CD4-positive, alpha-beta T cell (primary cell): ENCODE results near the gene ELMO1. TPM values are rescaled to one million over a fixed set of nuclear protein-coding genes. Genes with fewer than 3 reads are reported as not detected.

Experiments
- ATAC-seq: fragments of 200-7000 bp; cut with Tn5 transposase; one replicate; pipeline ENCODE4 v1.10.0; 2022; ENCODE audit warnings: mild to moderate bottlenecking; ENCODE audit not compliant: poor library complexity
- CTCF ChIA-PET: fragments of 350-600 bp; sonication (Branson Sonifier 250); formaldehyde crosslinking; loops from one replicate; lab custom pipeline; 2021; ENCODE audit warnings: antibody characterized with exemption, inconsistent platforms; lab: Charles Lee
- POLR2A ChIA-PET: fragments of 350-600 bp; sonication (Branson Sonifier 250); formaldehyde crosslinking; loops from one replicate; lab custom pipeline; 2021; ENCODE audit warnings: antibody characterized with exemption, inconsistent platforms; lab: Charles Lee
- DNase-seq, 14 experiments: peaks; one replicate each; pipeline ENCODE4 v3.0.0-alpha.2; 2013 to 2020; ENCODE audit warnings: mixed read lengths in 2 of 14
- H3K27ac ChIP-seq, 2 donors: one replicate each; pipeline versions ENCODE4 v1.5.1 to v1.7.0; 2013; ENCODE audit warnings: low read length in 2 of 2, low read depth in 1 of 2, mild to moderate bottlenecking in 1 of 2
- H3K27me3 ChIP-seq, 2 experiments: 1 replicate in 1 of 2; 2 replicates in 1 of 2; pipeline versions ENCODE4 v1.6.1 to v1.7.0; 2013; ENCODE audit warnings: low read length in 2 of 2, control low read depth in 1 of 2, mild to moderate bottlenecking in 1 of 2, moderate library complexity in 1 of 2; ENCODE audit not compliant: insufficient read depth in 2 of 2, control insufficient read depth in 1 of 2
- H3K36me3 ChIP-seq: one replicate; pipeline ENCODE4 v1.6.1; 2013; ENCODE audit warnings: low read length, control low read depth; ENCODE audit not compliant: insufficient read depth
- H3K4me1 ChIP-seq: one replicate; pipeline ENCODE4 v1.6.1; 2013; ENCODE audit warnings: low read length, control low read depth; ENCODE audit not compliant: insufficient read depth
- H3K4me3 ChIP-seq: one replicate; pipeline ENCODE4 v1.5.1; 2013; ENCODE audit warnings: mild to moderate bottlenecking, low read length, moderate library complexity
- H3K9me3 ChIP-seq, 2 experiments: 1 replicate in 1 of 2; 2 replicates in 1 of 2; pipeline versions ENCODE4 v1.6.1 to v1.7.0; 2013; ENCODE audit warnings: low read length in 2 of 2, mild to moderate bottlenecking in 2 of 2, control low read depth in 1 of 2, moderate library complexity in 1 of 2; ENCODE audit not compliant: control insufficient read depth in 1 of 2, insufficient read depth in 1 of 2
- H3K27ac Mint-ChIP-seq: one replicate; pipeline ENCODE4 v1.8.0; 2020; ENCODE audit warnings: mixed read lengths
- H3K27me3 Mint-ChIP-seq: one replicate; pipeline ENCODE4 v1.8.0; 2021; ENCODE audit warnings: mixed read lengths
- H3K36me3 Mint-ChIP-seq: one replicate; pipeline ENCODE4 v1.8.0; 2021; ENCODE audit warnings: low read depth, mixed read lengths
- H3K4me1 Mint-ChIP-seq: one replicate; pipeline ENCODE4 v1.8.0; 2021; ENCODE audit warnings: low read depth, mixed read lengths
- H3K4me3 Mint-ChIP-seq: one replicate; pipeline ENCODE4 v1.8.0; 2020; ENCODE audit warnings: mild to moderate bottlenecking, mixed read lengths
- H3K9me3 Mint-ChIP-seq: one replicate; pipeline ENCODE4 v1.8.0; 2020; ENCODE audit warnings: mixed read lengths
- CTCF ChIP-seq: fragments of 200-600 bp; IDR thresholded peaks from one replicate; pipeline ENCODE4 v1.8.0; 2022; ENCODE audit warnings: antibody characterized with exemption, mild to moderate bottlenecking
- intact Hi-C, 2 experiments: fragments of 100-400 bp; cut with DNase I in 1 of 2; cut with micrococcal nuclease in 1 of 2; formaldehyde crosslinking; loops; one replicate each; pipeline versions ENCODE4 v1.15.1 to v1.9.0; 2023 to 2025; cut with DNase I, micrococcal nuclease
- total RNA-seq, 174 experiments: library from RNA in 2 of 174; stranded (reverse) in 2 of 174; gene quantifications; one replicate each; pipeline ENCODE4 v1.2.3 and lab custom pipeline; 2021 to 2026

ELMO1 gene
- total RNA-seq, 2 experiments from 2014 or later: 117 to 120 TPM

- H3K4me3 ChIP-seq: no peak overlapping the region
- Mint-ChIP-seq H3K9me3 (no peaks in the 10 kb centered on the region), H3K36me3 (no peaks in the 10 kb centered on the region), H3K27me3 (no peaks in the 10 kb centered on the region), H3K4me3 (no peak overlapping the region), H3K4me1 (no peaks in the 10 kb centered on the region), H3K27ac (no peak overlapping the region)
- TF ChIP-seq CTCF: no peak
- CTCF ChIA-PET: interaction anchor here (0.8 kb wide), 1 partner anchor 151 kb away, joined by 3 read pairs; no protein-coding TSS in a partner anchor
- H3K9me3 ChIP-seq: no peaks in the 10 kb centered on the region
- H3K4me1 ChIP-seq: no peaks in the 10 kb centered on the region
- POLR2A ChIA-PET: interaction anchor here (2.4 kb wide), 1 partner anchor 11 kb away, joined by 8 read pairs; no protein-coding TSS in a partner anchor
- no peaks in the 10 kb centered on the region for H3K27me3 ChIP-seq
- no peaks in the 10 kb centered on the region for H3K36me3 ChIP-seq
- DNase-seq (no peak), ATAC-seq (no peak)
- H3K27ac ChIP-seq: no peak overlapping the region
- intact Hi-C loops: no loop called here
These were observed 623.2 kb downstream of the ELMO1 start for GRCh38 chr7:36825501-36825900.

- no peak overlapping the region for H3K27ac Mint-ChIP-seq
- no peak overlapping the region for H3K4me3 ChIP-seq
- H3K4me3 Mint-ChIP-seq: no peak overlapping the region
- no peaks in the 10 kb centered on the region for H3K9me3 ChIP-seq
- H3K36me3 Mint-ChIP-seq: no peaks in the 10 kb centered on the region
- no peak overlapping the region for H3K27ac ChIP-seq
- no peak for DNase-seq
- H3K27me3 Mint-ChIP-seq: no peaks in the 10 kb centered on the region
- intact Hi-C loops: no loop called here
- TF ChIP-seq CTCF: no peak
- ChIA-PET POLR2A (no interaction called here), CTCF (no interaction called here)
- H3K36me3 ChIP-seq: no peaks in the 10 kb centered on the region
- no peaks in the 10 kb centered on the region for H3K4me1 Mint-ChIP-seq
- no peaks in the 10 kb centered on the region for H3K27me3 ChIP-seq
- no peaks in the 10 kb centered on the region for H3K9me3 Mint-ChIP-seq
- no peak for ATAC-seq
- no peaks in the 10 kb centered on the region for H3K4me1 ChIP-seq
These were observed 625.3 kb downstream of the ELMO1 start for GRCh38 chr7:36823353-36823752.

- Histone ChIP-seq H3K27ac (no peak overlapping the region), H3K9me3 (no peaks in the 10 kb centered on the region), H3K4me3 (no peak overlapping the region), H3K36me3 (no peaks in the 10 kb centered on the region), H3K4me1 (no peaks in the 10 kb centered on the region), H3K27me3 (no peaks in the 10 kb centered on the region)
- ChIA-PET POLR2A (no interaction called here), CTCF (no interaction called here)
- intact Hi-C loops: no loop called here
- TF ChIP-seq CTCF: no peak
- no peaks in the 10 kb centered on the region for H3K36me3 Mint-ChIP-seq
- H3K27me3 Mint-ChIP-seq: no peaks in the 10 kb centered on the region
- ATAC-seq: no peak
- H3K4me1 Mint-ChIP-seq: no peaks in the 10 kb centered on the region
- no peak for DNase-seq
- H3K27ac Mint-ChIP-seq: no peak overlapping the region
- no peak overlapping the region for H3K4me3 Mint-ChIP-seq
- H3K9me3 Mint-ChIP-seq: no peaks in the 10 kb centered on the region
These were observed 627.0 kb downstream of the ELMO1 start for GRCh38 chr7:36821617-36822016.
